Endodermal cell (in vitro differentiated cells): ENCODE data around the gene TEAD3. TPM values are rescaled to one million over a fixed set of nuclear protein-coding genes. Genes with fewer than 3 reads are reported as not detected.
A peak's percentile ranks its signal among the peaks of the same experiment; 100 is the strongest.

Experiments used
- DNase-seq: peaks from one replicate; pipeline ENCODE4 v3.0.0-alpha.2; 2017
- H3K27ac ChIP-seq: 2 replicates; pipeline ENCODE4 v1.5.1; 2013; ENCODE audit warnings: mild to moderate bottlenecking, low read depth, low read length, moderate library complexity
- H3K27me3 ChIP-seq: 2 replicates; pipeline ENCODE4 v1.6.1; 2013; ENCODE audit warnings: mild to moderate bottlenecking, low read length, moderate library complexity; ENCODE audit not compliant: insufficient read depth, control insufficient read depth, poor library complexity, severe bottlenecking
- H3K36me3 ChIP-seq: 2 replicates; pipeline ENCODE4 v1.7.0; 2013; ENCODE audit warnings: mild to moderate bottlenecking, low read length, moderate library complexity; ENCODE audit not compliant: control insufficient read depth, insufficient read depth
- H3K4me1 ChIP-seq: one replicate; pipeline ENCODE4 v1.7.0; 2013; ENCODE audit warnings: low read length; ENCODE audit not compliant: control insufficient read depth, insufficient read depth
- H3K4me3 ChIP-seq: 2 replicates; pipeline ENCODE4 v1.5.1; 2013; ENCODE audit warnings: mild to moderate bottlenecking, low read length, moderate library complexity
- H3K9ac ChIP-seq: 2 replicates; pipeline ENCODE4 v1.6.1; 2013; ENCODE audit warnings: mild to moderate bottlenecking, low read length, moderate library complexity; ENCODE audit not compliant: poor library complexity, severe bottlenecking; ENCODE audit errors: extremely low read depth
- H3K9me3 ChIP-seq: 2 replicates; pipeline ENCODE4 v1.6.1; 2013; ENCODE audit warnings: mild to moderate bottlenecking, low read length, moderate library complexity; ENCODE audit not compliant: control insufficient read depth
- H3K27ac Mint-ChIP-seq: 2 replicates; pipeline ENCODE4 v1.8.0; 2020; ENCODE audit warnings: mixed read lengths
- H3K27me3 Mint-ChIP-seq: 2 replicates; pipeline ENCODE4 v1.8.0; 2021; ENCODE audit warnings: mild to moderate bottlenecking, mixed read lengths; ENCODE audit not compliant: insufficient read depth
- H3K36me3 Mint-ChIP-seq: 2 replicates; pipeline ENCODE4 v1.8.0; 2020; ENCODE audit warnings: low read depth, mixed read lengths
- H3K4me1 Mint-ChIP-seq: 2 replicates; pipeline ENCODE4 v1.8.0; 2020; ENCODE audit warnings: mixed read lengths
- H3K4me3 Mint-ChIP-seq: 2 replicates; pipeline ENCODE4 v1.8.0; 2020; ENCODE audit warnings: mild to moderate bottlenecking, moderate library complexity, mixed read lengths
- H3K9me3 Mint-ChIP-seq: 2 replicates; pipeline ENCODE4 v1.8.0; 2020; ENCODE audit warnings: mild to moderate bottlenecking, mixed read lengths
- CTCF ChIP-seq: fragments of 200-600 bp; sonication (generic); conservative IDR thresholded peaks from 2 replicates; pipeline ENCODE4 v1.5.0; 2021; ENCODE audit warnings: antibody characterized with exemption, mild to moderate bottlenecking
- WGBS, 2 experiments: methylation state at CpG; one replicate each; pipeline versions ENCODE4 v1.1.5 to v1.1.7; 2013; ENCODE audit warnings: missing lambda C conversion rate in 2 of 2, mixed read lengths in 1 of 2; ENCODE audit not compliant: insufficient coverage in 1 of 2, insufficient read length in 1 of 2; 5-methylcytosine and 5-hydroxymethylcytosine counted together
- total RNA-seq, 2 donors: library from RNA; stranded (reverse); fragmentation: NEBNext Ultra II Directional in 1 of 2; extraction: Animal tissue kit (Norgen Biotek cat#: 25700) in 1 of 2; gene quantifications; 2 replicates in 1 of 2; 3 replicates in 1 of 2; pipeline ENCODE4 v1.2.1, GENCODE V29; 2021

The TEAD3 gene
- total RNA-seq, 2 donors from 2014 or later = 22.7 to 29.2 TPM

GRCh38 chr6:35481226-35481625 lies 15.7 kb downstream of the TEAD3 start:
- Mint-ChIP-seq H3K4me3 (no peak overlapping the region), H3K27me3 (no peaks in the 10 kb centered on the region), H3K27ac (no peak overlapping the region), H3K9me3 (no peaks in the 10 kb centered on the region), H3K4me1 (peaks cover 14% of the 10 kb centered on the region), H3K36me3 (peaks cover 31% of the 10 kb centered on the region)
- H3K4me1 ChIP-seq = peaks cover 14% of the 10 kb centered on the region
- DNase-seq = peak; percentile 32
- no peak overlapping the region for H3K4me3 ChIP-seq
- TF ChIP-seq CTCF = no peak
- peaks cover 21% of the 10 kb centered on the region for H3K36me3 ChIP-seq
- no peak overlapping the region for H3K9ac ChIP-seq
- WGBS, 2 experiments = 84% methylated on average over 8 of the region's 8 CpGs
- H3K27ac ChIP-seq = no peak overlapping the region
- no peaks in the 10 kb centered on the region for H3K27me3 ChIP-seq
- H3K9me3 ChIP-seq = no peaks in the 10 kb centered on the region

GRCh38 chr6:35480176-35480575 lies 16.7 kb downstream of the TEAD3 start:
- Mint-ChIP-seq H3K4me3 (no peak overlapping the region), H3K4me1 (peaks cover 8% of the 10 kb centered on the region), H3K27ac (no peak overlapping the region), H3K9me3 (no peaks in the 10 kb centered on the region), H3K27me3 (no peaks in the 10 kb centered on the region), H3K36me3 (peaks cover 33% of the 10 kb centered on the region)
- Histone ChIP-seq H3K4me1 (peaks cover 3% of the 10 kb centered on the region), H3K27ac (no peak overlapping the region), H3K9me3 (no peaks in the 10 kb centered on the region), H3K27me3 (no peaks in the 10 kb centered on the region), H3K36me3 (peaks cover 20% of the 10 kb centered on the region), H3K4me3 (no peak overlapping the region), H3K9ac (no peak overlapping the region)
- 93 to 96% methylated on average over 12 of the region's 12 CpGs for WGBS, 2 experiments
- no peak for TF ChIP-seq CTCF
- peak; percentile 38 for DNase-seq

- no peak overlapping the region for H3K27ac Mint-ChIP-seq
- Histone ChIP-seq H3K4me1 (no peaks in the 10 kb centered on the region), H3K36me3 (peaks cover 12% of the 10 kb centered on the region), H3K9ac (no peak overlapping the region), H3K4me3 (no peak overlapping the region), H3K27me3 (no peaks in the 10 kb centered on the region), H3K9me3 (no peaks in the 10 kb centered on the region), H3K27ac (no peak overlapping the region)
- peaks cover 37% of the 10 kb centered on the region for H3K36me3 Mint-ChIP-seq
- H3K4me3 Mint-ChIP-seq = no peak overlapping the region
- TF ChIP-seq CTCF = no peak
- no peaks in the 10 kb centered on the region for H3K27me3 Mint-ChIP-seq
- peaks cover 5% of the 10 kb centered on the region for H3K4me1 Mint-ChIP-seq
- no peaks in the 10 kb centered on the region for H3K9me3 Mint-ChIP-seq
- DNase-seq = no peak
- 96 to 100% methylated on average over 5 to 7 of the region's 7 CpGs for WGBS, 2 experiments
Measured at GRCh38 chr6:35478259-35478658, 18.6 kb downstream of the TEAD3 start.
